Measurements from ENCODE around the gene PXMP4. TPM values are rescaled to one million over a fixed set of nuclear protein-coding genes. Genes with fewer than 3 reads are reported as not detected.

Gene PXMP4
- total and polyA plus RNA-seq, 9 of the 15 experiments (the other 6 are each of a cell fraction or from before 2014, with no cell fraction given) = 4.8 to 29.1 (median 6.8) TPM

GRCh38 chr20:33689973-33690372, 30.1 kb downstream of the PXMP4 start (continued):
- TF ChIP-seq UBTF (IDR thresholded peaks at IDR 0.05; ENCODE audit: borderline replicate concordance in 1 of 2, low read depth in 2 of 2, low read length in 2 of 2) = no peak
- TF ChIP-seq ZNF212 (CRISPR knock-in tag; IDR thresholded peaks at IDR 0.05) = no peak
- no peak for TF ChIP-seq KLF10 (CRISPR knock-in tag; IDR thresholded peaks at IDR 0.05)
- no peak for TF ChIP-seq ZBED1 (IDR thresholded peaks at IDR 0.05)
- peak; percentile 92 for TF ChIP-seq POLR2AphosphoS5 (IDR thresholded peaks at IDR 0.05; ENCODE audit: control insufficient read depth, insufficient read depth, low read depth, low read length)
- TF ChIP-seq VEZF1 (CRISPR knock-in tag; IDR thresholded peaks at IDR 0.05) = peak; percentile 83
- no peak for TF ChIP-seq THRAP3 (IDR thresholded peaks at IDR 0.05; ENCODE audit: borderline replicate concordance)
- TF ChIP-seq ZNF311 (CRISPR knock-in tag; IDR thresholded peaks at IDR 0.05) = no peak
- TF ChIP-seq NFE2L1 (tag; IDR thresholded peaks at IDR 0.05; ENCODE audit: borderline replicate concordance, low read depth) = no peak
- no peak for TF ChIP-seq GTF3C2 (IDR thresholded peaks at IDR 0.05; ENCODE audit: borderline replicate concordance, extremely low read depth, insufficient read length)
- TF ChIP-seq ZNF76 (CRISPR knock-in tag; IDR thresholded peaks at IDR 0.05; ENCODE audit: borderline replicate concordance) = no peak
- no peak for TF ChIP-seq CGGBP1 (CRISPR knock-in tag; IDR thresholded peaks at IDR 0.05)
- TF ChIP-seq PATZ1 (CRISPR knock-in tag; IDR thresholded peaks at IDR 0.05; ENCODE audit: borderline replicate concordance) = no peak
- TF ChIP-seq ZBTB8A (IDR thresholded peaks at IDR 0.05; ENCODE audit: partially characterized antibody) = no peak
- no peak for TF ChIP-seq U2AF1 (optimal IDR thresholded peaks at IDR 0.05; ENCODE audit: low read depth, low read length)
- TF ChIP-seq ZNF175 (CRISPR knock-in tag; IDR thresholded peaks at IDR 0.05; ENCODE audit: low read depth) = no peak; the same call in 1 of the 2 replicates
- TF ChIP-seq ZNF23 (CRISPR knock-in tag; IDR thresholded peaks at IDR 0.05) = no peak
- TF ChIP-seq CBFA2T2 (conservative IDR thresholded peaks at IDR 0.05) = peak; percentile 93
- no peak for TF ChIP-seq SUPT5H (IDR thresholded peaks at IDR 0.05)
